GM19372 (cell line): ENCODE results near the gene SLC22A5.
"Not testable (repeated sequence)": the region's sequence is repeated elsewhere in the genome, so short reads cannot be mapped to it uniquely, and the experiment has no call there.

Source experiments
- ATAC-seq: cut with Tn5 transposase; IDR thresholded peaks from one replicate; pipeline ENCODE4 v1.9.1; 2021; ENCODE audit warnings: mild to moderate bottlenecking, low read depth, moderate library complexity; ENCODE audit not compliant: unreplicated experiment

The SLC22A5 gene

DNA sequence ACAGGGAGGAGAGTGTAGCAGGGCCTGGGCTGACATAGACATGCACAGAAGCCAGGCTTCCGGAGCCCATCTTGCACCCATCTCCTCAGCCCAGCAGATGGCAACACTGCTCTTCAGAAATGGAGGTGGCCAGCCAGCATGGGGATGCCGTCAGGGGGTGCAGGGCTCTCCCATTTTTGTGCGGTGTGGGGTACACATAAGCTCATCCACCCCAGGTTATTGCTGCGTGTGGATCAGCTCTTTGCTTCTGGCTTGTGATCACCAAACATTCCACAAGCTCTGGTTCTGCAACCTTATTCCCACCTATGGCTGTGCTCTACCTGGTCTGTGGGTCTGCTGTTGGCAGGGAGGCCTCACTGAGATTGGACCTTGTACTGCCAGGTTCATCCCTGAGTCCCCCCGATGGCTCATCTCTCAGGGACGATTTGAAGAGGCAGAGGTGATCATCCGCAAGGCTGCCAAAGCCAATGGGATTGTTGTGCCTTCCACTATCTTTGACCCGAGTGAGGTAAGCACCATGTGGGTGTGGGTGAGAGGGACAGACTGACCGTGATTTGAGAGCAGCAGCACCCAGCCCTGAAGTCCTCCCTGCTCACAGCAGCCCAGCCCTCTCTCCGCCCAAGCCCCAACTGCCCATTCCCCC, 17.3 kb downstream of the SLC22A5 start:
- ATAC-seq: peak; percentile 80

- no peak for ATAC-seq
These were observed 18.2 kb downstream of the SLC22A5 start for GRCh38 chr5:132387640-132388117.

DNA sequence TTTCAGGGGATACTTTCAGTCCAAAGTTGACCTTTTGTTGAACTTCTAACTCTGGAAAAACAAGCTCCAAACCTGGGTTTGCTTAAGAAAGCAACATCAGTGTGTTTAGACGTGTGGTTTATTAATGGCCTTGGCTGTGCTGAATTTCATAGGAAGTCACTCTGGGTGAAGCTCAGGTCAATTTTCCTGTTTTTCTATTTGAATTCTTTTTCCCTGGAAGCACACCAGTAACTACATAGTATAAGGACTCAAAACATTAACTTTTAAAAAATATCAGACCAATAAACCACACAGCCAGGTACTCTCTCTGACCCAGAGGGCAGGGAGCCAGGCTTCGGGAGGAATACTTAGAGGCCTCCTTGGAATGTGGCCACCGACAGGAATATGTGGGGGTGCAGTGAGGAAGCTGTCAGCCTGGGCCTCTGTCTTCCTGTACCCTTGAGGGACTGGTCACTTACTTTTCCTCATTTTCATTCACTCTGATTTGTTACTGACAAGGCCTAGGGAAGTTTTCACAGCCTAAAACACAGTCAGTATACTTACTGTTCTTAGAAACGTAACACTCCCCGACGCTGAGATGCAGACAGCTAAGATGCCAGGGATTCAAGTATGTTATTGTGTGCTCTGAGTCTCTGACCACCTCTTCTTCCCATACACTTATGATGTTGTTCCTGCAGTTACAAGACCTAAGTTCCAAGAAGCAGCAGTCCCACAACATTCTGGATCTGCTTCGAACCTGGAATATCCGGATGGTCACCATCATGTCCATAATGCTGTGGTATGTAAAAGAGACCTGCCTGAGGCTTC, 18.9 kb downstream of the SLC22A5 start:
- ATAC-seq: no peak

- ATAC-seq: no peak
These were observed 19.5 kb downstream of the SLC22A5 start for GRCh38 chr5:132389051-132389331.

DNA sequence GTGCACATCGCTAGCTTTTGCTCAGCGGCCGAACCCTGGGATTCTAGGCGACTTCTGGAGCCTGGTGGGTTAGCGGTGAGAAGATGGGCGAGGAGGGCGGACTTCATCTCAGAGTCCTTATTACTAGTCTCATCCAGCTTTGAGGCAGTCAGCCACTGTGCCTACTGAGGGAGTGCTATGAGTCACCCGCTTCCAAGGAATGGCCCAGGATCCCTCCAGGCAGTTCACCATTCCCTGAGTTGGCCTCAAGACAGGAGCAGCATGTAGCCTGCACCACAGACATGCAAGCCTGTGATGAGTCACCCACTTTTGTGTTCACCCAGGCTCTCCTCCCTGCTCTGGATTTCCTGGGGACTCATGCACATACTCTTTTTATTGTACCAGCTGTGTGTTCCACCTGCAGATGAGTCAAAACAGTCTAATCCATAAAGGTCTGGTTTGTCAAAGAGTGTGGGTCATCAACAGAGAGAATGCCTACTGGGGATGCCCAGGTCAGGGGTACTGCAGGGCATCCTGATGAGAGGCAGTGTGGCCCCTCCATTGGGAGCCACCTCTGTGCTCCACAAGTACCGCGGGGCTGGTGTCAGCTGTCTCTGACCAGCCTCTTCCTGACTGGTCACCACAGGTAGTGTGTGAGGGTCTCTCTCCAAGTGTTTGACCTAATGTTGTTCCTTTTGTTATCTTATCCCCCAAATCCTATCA, 20.2 kb downstream of the SLC22A5 start:
- ATAC-seq: no peak

GRCh38 chr5:132391247-132391646, 21.7 kb downstream of the SLC22A5 start:
- no peak for ATAC-seq

DNA sequence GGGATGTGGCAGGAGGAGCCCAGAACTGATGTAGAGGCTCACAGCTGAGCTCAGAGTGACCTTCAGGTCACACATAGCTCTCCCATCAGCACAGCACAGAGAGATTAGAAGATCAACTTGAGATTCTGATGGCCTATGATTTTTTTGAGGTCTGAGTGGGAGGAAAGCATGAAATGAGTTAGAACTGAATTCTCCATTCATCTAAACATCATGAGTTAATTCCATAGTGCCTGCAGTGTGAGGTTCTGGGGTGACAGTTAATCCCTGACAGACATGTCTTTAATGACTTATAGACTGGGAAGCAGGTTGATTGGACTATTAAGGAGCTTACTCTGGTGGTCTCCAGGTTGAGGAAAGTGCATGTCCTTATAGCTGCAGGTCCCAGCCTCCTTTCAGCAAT, 22.4 kb downstream of the SLC22A5 start:
- ATAC-seq: no peak

- no peak for ATAC-seq
These were observed 22.9 kb downstream of the SLC22A5 start for GRCh38 chr5:132392411-132392810.

DNA sequence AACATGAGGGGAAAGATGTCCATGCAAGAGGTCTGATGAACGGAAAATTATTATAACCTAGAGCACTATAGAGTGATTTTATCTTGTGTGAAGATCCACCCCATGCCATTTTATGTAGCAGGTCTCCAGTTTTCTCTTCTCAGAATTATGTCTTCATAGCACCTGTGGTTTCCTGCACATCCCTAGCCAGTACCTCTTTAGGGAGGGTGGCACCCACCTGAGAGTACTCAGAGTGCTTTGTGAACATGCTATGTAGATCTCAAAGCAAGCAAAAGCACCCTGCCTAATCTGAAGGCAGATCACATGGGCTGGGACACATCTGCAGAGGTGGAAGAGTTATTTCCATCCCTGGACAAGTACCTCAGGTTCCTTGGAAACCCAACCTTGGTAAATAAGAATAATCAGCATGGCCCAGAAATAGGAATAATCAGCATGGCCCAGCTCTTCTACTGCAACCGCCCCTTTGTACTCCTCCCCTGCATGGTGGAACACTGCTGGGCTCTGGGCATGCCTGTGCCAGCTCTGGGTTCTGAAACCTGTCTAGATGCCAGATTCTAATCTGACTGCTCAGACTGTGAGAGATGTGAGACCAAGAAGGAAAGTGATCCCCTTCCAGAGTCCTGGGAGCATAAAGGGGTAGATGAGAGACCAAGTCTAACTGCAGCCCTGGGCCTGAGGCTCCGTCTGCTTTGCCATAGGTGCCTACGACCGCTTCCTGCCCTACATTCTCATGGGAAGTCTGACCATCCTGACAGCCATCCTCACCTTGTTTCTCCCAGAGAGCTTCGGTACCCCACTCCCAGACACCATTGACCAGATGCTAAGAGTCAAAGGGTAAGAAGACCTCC, 23.7 kb downstream of the SLC22A5 start:
- no peak for ATAC-seq

GRCh38 chr5:132394667-132395259, 25.3 kb downstream of the SLC22A5 start:
- ATAC-seq: no peak

- no peak for ATAC-seq
These were observed 27.1 kb downstream of the SLC22A5 start for GRCh38 chr5:132396589-132397031.

DNA sequence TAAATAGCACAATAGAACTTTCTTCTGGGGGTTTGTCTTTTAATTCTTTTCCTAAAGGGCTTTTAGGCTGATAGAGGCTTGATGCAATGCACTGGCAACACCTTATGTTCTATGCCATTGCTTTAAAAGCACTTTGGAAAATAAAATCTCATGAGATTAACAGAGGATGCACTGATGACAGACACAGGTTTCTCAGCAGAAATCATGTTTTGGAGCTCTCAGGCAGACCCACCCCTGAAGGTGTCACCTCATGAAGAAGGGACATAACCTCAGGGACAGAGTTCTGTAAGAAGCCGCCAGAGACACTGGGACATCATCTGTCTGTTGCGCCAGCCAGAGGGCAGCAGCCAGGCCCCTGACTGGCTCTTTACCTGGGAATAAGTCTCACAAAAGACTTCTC, 27.7 kb downstream of the SLC22A5 start:
- ATAC-seq: no peak

DNA sequence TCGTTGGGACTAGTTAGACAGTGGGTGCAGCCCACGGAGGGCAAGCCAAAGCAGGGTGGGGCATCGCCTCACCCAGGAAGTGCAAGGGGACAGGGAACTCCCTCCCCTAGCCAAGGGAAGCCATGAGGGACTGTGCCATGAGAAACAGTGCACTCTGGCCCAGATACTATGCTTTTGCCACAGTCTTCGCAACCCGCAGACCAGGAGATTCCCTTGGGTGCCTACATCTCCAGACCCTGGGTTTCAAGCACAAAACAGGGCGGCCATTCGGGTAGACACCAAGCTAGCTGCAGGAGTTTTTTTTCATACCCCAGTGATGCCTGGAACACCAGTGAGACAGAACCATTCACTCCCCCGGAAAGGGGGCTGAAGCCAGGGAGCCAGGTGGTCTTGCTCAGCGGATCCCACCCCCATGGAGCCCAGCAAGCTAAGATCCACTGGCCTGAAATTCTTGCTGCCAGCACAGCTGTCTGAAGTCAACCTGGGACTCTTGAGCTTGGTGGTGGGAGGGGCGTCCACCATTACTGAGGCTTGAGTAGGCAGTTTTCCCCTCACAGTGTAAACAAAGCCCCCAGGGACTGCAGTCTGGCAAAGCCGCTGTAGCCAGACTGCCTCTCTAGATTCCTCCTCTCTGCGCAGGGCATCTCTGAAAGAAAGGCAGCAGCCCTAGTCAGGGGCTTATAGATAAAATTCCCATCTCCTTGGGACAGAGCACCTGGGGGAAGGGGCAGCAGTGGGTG, 28.6 kb downstream of the SLC22A5 start:
- ATAC-seq: not testable (repeated sequence)

- not testable (repeated sequence) for ATAC-seq
These were observed 34.5 kb downstream of the SLC22A5 start for GRCh38 chr5:132404041-132404440.

DNA sequence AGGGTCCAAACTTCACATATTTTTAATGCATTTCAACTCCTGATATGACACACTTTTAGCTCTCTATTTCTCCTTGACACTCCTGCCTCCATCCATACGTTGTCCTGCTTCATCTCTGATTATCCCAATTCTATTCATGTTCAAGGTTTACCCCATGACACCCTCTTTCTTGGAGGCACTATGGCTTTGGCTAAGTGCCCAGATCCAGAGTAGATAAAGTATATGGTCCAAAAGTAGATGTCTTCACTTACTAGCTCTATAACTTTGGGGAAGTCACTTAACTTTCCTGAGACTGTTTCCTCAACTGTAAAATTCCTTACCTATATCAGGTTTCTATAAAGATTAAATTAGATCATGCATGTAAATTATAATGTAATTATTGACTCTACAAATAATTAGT, 36.1 kb downstream of the SLC22A5 start:
- no peak for ATAC-seq

DNA sequence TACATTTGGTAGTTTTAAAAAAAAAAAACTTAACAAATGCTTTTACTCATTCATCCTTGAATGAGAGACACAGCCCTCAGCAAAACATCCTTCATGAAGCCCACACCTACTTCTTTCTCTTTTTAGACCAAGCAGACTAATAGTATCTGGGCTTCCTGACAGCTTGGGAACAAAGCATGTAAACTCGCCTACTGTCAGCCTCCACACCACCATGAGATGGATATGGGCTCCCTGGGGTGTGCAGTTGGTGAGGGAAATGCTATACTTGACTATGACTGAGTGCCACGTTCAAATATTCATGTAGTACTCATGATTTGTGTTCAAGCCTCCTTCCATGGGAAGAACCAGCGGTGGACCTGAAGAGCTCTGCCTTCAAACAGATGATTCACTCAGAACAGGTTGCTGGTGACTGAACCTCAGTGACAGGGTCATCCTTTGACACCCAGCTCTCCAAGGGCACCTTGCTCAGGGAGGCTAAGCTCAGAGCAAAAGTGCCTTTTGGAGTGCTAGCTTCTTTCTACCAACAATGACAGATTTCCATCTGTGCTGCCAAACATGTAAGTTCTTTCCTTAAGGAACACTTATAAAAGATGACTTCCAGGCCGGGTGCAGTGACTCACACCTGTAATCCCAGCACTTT, 36.8 kb downstream of the SLC22A5 start:
- no peak for ATAC-seq

DNA sequence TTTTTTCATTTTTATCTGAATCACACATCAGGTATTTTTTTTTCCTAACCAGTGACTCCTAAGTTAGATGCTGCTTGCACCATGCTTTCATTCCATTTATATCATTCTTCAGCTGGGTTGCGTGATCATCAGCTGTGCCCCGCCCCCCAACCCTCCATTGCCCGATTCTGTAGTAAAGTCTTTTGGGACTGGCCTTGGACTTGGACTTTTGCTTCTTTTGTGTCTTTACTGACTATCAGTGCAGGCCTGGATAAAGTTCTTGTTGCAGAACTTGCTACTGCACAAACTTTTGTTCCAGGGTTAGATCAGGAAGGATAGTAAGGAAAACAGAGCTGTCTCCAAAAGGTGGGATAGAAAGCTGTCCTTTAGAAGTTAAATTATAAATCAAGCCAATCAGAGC, 38.5 kb downstream of the SLC22A5 start:
- no peak for ATAC-seq

DNA sequence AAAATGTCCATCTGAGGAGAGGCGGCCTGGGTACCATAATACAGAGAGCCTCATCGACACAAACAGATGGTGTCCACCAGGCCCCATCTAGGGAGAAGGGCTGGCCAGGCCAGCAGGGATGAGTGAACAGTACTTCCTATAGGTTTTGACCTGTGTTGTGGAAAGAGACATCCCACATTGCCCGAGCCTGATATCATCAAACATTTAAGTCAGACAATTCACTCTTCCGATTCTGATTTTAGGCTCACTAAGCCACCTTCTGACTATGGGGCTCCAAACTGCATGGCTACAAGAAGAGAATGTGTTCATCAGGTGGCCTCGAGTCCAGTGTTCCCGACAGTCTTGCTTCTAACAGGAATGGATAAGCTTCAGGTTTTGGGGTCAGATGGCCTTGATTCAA, 38.9 kb downstream of the SLC22A5 start:
- ATAC-seq: no peak

DNA sequence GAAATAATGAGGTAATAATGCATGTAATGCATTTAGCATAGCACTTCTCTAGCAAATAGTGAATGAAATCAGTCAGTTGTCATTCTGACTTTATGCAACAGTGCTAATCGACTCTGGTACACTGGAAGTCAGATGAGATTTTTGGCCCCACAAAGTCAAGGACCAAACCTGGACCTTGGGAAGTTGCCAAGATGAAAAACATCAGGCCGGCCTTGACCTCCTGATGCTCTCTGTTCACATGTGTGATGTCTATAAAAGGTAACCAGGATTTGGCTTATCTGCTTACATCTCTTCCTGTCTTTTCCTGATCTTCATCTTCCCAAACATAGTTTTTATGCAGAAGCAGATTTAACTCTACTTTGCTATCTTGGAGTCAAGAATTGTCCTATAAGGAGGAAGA, 39.5 kb downstream of the SLC22A5 start:
- no peak for ATAC-seq
